Activated CD4-positive, alpha-beta T cell treated with anti-CD3 and anti-CD28 coated beads for 1 hour (primary cell): ENCODE results near the gene ZNF839.
"Not testable (repeated sequence)": the region's sequence is repeated elsewhere in the genome, so short reads cannot be mapped to it uniquely, and the experiment has no call there.

ENCODE experiments used
- DNase-seq: peaks from one replicate; pipeline ENCODE4 v3.0.0-alpha.2; 2020

ZNF839 gene

DNA sequence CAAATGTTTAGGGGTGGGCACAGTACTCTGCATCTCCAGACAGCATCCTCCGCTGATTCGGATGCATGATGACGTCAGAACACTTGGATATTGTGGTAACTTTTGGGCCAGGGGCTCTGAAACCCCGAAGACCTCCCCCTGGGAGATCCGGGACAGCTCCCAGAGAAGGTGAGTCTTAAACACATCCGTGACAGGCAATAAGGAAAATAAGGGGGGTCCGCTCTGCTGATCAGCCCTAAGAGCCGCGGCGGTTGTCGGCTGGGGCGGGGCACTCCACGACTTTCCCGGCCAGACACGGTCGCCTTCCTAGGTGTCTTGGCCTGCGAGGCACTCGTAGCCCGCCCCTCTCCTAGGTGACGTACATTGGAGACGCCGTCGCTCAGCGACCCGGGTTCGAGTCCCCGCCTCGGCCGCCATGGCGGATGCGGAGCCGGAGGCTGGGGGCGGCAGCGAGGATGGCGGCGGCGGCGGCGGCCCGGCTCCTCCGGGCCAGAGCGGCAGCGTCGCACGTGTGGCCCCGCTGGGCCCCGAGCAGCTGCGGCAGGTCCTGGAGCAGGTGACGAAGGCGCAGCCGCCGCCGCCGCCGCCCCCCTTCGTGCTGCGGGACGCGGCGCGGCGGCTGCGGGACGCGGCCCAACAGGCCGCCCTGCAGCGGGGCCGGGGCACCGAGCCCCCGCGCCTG, at the start of gene ZNF839:
TSS of gene ZNF839 (plus strand) at position 396 of the 682 bp plus-strand sequence. CDS start at position 416, 20 bp downstream.
- DNase-seq = peak; percentile 91

GRCh38 chr14:102272392-102272791, 47.2 kb upstream of the ZNF839 start:
- no peak for DNase-seq

GRCh38 chr14:102275866-102276265, 43.7 kb upstream of the ZNF839 start:
- no peak for DNase-seq

- DNase-seq = no peak
Observed at GRCh38 chr14:102277874-102278630, 41.5 kb upstream of the ZNF839 start.

GRCh38 chr14:102278631-102278935, 41.0 kb upstream of the ZNF839 start:
- DNase-seq = no peak

DNA sequence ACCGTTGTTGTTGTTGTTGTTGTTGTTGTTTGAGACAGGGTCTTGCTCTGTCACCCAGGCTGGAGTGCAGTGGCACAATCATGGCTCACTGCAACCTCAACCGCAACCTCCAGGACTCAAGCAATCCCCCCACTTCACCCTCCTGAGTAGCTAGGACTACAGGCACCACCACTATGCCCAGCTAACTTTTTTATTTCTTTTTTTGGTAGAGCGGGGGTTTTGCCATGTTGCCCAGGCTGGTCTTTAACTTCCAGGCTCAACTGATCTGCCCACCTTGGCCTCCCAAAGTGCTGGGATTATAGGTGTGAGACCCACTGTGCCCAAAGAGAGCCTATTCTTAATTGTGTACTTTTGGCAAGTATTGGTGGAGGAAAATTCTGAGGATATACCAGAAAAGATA, 40.3 kb upstream of the ZNF839 start:
- DNase-seq = no peak

- DNase-seq = no peak
Observed at GRCh38 chr14:102279688-102280348, 39.7 kb upstream of the ZNF839 start.

DNA sequence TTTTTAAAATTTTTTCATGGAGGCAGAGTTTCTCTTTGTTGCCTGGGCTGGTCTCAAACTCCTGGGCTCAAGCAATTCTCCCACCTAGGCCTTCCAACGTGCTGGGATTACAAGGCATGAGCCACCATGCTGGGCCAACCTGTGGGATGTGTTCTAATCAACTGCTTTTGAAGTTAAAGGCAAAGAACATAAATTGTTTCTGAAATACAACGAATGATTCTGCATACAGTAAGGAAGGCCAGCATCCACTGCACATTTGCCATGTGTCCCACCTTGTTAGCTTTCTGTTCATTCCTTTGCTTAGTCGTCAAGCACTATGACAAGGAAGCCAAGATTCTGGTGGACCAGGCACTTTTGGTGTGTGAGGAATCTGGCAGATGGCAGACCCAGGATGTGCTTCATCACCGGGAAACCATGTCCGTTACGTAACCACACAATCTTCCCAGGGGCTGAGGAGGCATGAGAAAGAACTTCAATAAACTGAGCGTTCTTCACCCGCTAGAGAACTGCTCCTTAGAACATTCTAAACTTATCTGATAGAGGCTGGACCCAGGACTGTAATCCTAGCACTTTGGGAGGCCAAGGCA, 39.1 kb upstream of the ZNF839 start:
- no peak for DNase-seq

DNA sequence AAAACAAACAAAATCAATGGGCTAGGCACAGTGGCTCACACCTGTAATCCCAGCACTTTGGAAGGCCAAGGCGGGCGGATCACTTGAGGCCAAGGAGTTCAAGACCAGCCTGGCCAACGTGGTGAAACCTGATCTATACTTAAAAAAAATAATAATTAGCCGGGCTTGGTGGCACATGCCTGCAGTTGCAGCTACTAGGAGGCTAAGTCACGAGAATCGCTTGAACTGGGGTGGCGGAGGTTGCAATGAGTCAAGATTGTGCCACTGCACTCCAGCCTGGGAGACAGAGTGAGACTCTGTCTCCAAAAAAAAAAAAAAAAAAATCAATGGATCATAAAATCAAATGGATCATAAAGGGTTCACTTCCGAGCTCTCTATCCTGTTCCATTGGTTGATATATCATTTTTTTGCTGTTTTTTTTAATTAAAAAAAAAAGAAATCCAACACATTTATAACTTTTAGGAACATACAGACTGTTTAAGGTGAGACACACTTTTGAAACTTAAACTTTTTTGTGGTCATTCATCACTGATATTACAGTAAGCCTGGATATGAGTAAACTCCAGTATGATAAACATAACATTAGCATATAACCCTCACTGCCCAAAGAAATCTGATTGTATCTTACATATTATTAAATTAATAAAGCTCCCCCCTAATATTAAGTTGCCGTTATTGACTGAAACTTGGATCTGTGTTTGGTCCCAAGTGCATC, 36.6 kb upstream of the ZNF839 start:
- DNase-seq = no peak

DNA sequence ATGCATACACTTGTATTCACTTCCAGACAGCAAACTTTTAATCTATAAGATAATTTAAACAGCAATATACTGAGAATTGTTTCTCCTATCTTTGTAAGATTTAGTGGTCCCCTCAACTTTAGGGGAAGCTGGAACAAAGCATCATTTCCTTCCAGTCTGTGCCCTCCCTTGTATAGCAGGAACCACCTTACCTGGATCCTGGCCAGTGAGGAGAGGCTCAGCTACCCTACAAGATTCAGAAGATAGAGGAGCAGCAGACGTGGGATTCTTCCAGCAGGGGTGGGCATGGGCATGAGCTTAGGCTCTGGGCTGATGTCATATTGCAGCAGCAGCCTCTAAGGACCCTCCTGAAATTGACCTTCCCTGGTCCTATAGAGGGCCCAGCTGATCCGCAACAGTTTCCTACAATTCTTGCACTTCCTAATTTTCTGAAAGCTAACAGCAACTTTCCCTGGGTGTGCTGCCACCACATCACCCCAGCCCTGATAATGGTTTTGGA, 35.9 kb upstream of the ZNF839 start:
- no peak for DNase-seq

- DNase-seq = no peak
Observed at GRCh38 chr14:102285106-102285505, 34.4 kb upstream of the ZNF839 start.

DNA sequence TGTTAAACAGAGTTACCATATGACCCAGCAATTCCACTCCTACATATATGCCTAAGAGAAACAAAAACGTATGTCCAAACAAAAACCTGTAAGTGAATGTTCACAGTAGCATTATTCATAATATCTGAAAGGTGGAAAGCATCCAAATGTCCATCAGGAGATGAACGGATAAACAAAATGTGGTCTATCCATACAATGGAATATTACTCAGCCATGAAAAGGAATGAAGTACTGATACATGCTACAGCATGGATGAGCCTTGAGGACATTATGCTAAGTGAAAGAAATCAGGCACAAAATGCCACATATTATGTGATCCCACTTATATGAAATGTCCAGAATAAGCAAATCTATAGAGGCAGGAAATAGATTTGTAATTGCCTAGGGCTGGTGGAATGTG, 31.4 kb upstream of the ZNF839 start:
- DNase-seq = no peak

- DNase-seq = no peak
Observed at GRCh38 chr14:102292441-102292840, 27.1 kb upstream of the ZNF839 start.

- DNase-seq = no peak
Observed at GRCh38 chr14:102293781-102294180, 25.8 kb upstream of the ZNF839 start.

GRCh38 chr14:102295270-102295669, 24.3 kb upstream of the ZNF839 start:
- no peak for DNase-seq

- DNase-seq = no peak
Observed at GRCh38 chr14:102297436-102298170, 21.9 kb upstream of the ZNF839 start.

DNA sequence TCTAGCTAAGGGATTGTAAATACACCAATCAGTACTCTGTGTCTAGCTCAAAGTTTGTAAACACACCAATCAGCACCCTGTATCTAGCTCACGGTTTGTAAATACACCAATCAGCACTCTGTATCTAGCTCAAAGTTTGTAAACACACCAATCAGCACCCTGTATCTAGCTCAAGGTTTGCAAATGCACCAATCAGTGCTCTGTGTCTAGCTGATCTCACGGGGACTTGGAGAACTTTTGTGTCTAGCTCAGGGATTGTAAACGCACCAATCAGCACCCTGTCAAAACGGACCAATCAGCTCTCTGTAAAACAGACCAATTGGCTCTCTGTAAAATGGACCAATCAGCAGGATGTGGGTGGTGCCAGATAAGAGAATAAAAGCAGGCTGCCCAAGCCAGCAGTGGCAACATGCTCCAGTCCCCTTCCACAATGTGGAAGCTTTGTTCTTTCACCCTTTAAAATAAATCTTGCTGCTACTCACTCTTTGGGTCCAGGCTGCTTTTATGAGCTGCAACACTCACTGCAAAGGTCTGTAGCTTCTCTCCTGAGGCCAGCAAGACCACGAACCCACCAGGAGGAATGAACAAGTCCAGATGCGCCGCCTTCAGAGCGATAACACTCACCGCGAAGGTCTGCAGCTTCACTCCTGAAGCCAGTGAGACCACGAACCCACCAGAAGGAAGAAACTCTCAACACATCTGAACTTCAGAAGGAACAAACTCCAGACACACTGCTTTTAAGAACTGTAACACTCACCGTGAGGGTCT, 21.1 kb upstream of the ZNF839 start:
- not testable (repeated sequence) for DNase-seq

DNA sequence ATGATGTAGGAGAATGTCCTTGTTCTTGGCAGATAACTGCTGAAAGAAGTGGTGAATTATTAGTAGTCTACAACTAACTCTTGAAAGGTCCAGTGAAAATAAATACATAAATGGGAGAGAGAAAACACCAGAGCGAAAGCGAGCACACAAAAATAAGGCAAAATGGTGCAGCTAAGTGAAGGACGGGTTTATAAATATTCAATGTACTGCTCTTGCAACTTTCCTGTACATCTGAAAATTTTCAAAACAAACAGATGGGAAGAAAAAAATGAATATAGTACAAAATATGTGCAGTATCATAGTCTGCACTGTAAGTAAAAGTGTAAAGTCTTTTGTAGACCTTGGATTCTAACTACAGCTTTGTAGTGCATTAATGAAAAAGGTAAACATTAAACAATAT, 15.9 kb upstream of the ZNF839 start:
- DNase-seq = no peak

DNA sequence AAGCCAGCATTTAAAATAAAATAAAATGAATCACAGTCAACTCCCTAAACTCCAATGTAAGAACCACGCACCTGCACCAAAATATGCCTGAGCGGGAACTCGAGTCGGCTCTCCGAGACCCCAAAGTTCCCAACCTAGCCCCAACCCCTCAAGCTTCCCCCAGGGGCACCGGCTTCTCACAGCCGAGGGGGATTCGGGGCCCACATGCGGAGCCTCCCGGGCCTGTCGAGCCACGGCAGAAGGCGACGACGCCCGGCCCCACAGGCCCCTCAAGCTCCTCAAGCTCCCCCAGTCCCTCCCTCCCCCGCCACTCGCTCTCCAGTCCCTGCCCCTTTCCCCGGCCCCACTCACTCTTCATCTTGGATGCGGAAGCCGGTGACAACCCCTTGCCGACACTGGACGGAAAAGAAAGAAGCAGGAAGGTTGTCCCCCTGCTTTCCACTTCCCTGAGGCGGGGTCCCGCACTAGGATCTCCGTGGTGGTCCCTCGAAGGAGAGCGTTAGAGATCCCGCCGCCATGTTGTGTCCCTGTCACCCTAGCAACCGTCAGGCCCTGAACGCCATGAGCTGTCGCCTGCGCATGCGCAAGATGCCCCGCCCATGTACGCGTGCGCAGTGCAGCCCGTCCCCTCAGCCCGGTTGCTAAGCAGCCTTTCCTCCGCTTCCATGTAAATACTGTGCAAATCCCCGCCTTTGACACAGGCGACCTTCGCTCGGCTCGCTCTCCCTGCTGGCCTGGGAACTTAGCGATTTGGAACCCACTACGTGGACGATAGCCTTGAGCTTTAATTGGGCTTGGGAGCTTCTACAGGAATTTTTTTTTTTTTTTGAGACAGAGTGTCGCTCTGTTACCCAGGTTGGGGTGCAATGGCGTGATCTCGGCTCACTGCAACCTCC, 14.7 kb upstream of the ZNF839 start, which contains the start of gene MOK:
TSS of gene MOK (minus strand) at position 554 of the 896 bp plus-strand sequence. CDS start at position 358, 196 bp downstream.
- DNase-seq = peak; percentile 97
